CD14-positive monocyte (primary cell): ENCODE measurements around the gene ANKRD13B. TPM values are rescaled to one million over a fixed set of nuclear protein-coding genes. Genes with fewer than 3 reads are reported as not detected.
A peak's percentile ranks its signal among the peaks of the same experiment; 100 is the strongest.

Experiments
- DNase-seq, 3 donors: peaks; one replicate each; pipeline ENCODE4 v3.0.0-alpha.2; 2011 to 2022
- H2AFZ ChIP-seq: 2 replicates; pipeline ENCODE4 v1.6.0; 2012; ENCODE audit warnings: mild to moderate bottlenecking, low read depth, low read length, inconsistent platforms; ENCODE audit not compliant: insufficient read depth, poor library complexity, severe bottlenecking
- H3K27ac ChIP-seq, 2 donors: 1 replicate in 1 of 2; 2 replicates in 1 of 2; pipeline ENCODE4 v1.5.1; 2012 to 2013; ENCODE audit warnings: low read length in 2 of 2, control low read depth in 1 of 2, inconsistent platforms in 1 of 2, low read depth in 1 of 2, mild to moderate bottlenecking in 1 of 2
- H3K27me3 ChIP-seq, 2 donors: one replicate each; pipeline versions ENCODE4 v1.6.0 to v1.6.1; 2011 to 2013; ENCODE audit warnings: low read length in 2 of 2; ENCODE audit not compliant: control insufficient read depth in 2 of 2, insufficient read depth in 2 of 2
- H3K36me3 ChIP-seq, 2 donors: replicated peaks in 1 of 2; 1 replicate in 1 of 2; 2 replicates in 1 of 2; pipeline versions ENCODE4 v1.5.1 to v1.6.1; 2012 to 2013; ENCODE audit warnings: low read length in 2 of 2, control low read depth in 1 of 2, inconsistent platforms in 1 of 2, mild to moderate bottlenecking in 1 of 2; ENCODE audit not compliant: insufficient read depth in 2 of 2, control insufficient read depth in 1 of 2
- H3K4me1 ChIP-seq, 2 donors: 1 replicate in 1 of 2; 2 replicates in 1 of 2; pipeline versions ENCODE4 v1.5.1 to v1.6.1; 2012 to 2013; ENCODE audit warnings: low read length in 2 of 2, control low read depth in 1 of 2, inconsistent platforms in 1 of 2, mild to moderate bottlenecking in 1 of 2, moderate library complexity in 1 of 2; ENCODE audit not compliant: insufficient read depth in 2 of 2, control insufficient read depth in 1 of 2
- H3K4me2 ChIP-seq: replicated peaks from 2 replicates; pipeline ENCODE3; 2012; ENCODE audit warnings: low read length, moderate library complexity, mild to moderate bottlenecking; ENCODE audit not compliant: poor library complexity, severe bottlenecking; ENCODE audit errors: extremely low read depth
- H3K4me3 ChIP-seq, 3 experiments: fragments of 200-600 bp in 1 of 3; sonication (generic) in 1 of 3; replicated peaks in 1 of 3; 1 replicate in 2 of 3; 2 replicates in 1 of 3; pipeline ENCODE4 v1.5.1; 2011 to 2013; ENCODE audit warnings: low read length in 3 of 3, mild to moderate bottlenecking in 3 of 3, control low read depth in 2 of 3, low read depth in 2 of 3, inconsistent platforms in 1 of 3, moderate library complexity in 1 of 3
- H3K79me2 ChIP-seq: 2 replicates; pipeline ENCODE4 v1.6.0; 2012; ENCODE audit warnings: mild to moderate bottlenecking, control low read depth, inconsistent platforms, low read length, moderate library complexity; ENCODE audit not compliant: insufficient read depth
- H3K9ac ChIP-seq: 2 replicates; pipeline ENCODE4 v1.6.0; 2017; ENCODE audit warnings: low read length, mild to moderate bottlenecking; ENCODE audit not compliant: insufficient read depth, poor library complexity, severe bottlenecking
- H3K9me3 ChIP-seq, 2 donors: replicated peaks in 1 of 2; 1 replicate in 1 of 2; 2 replicates in 1 of 2; pipeline versions ENCODE4 v1.5.1 to v1.6.1; 2012 to 2013; ENCODE audit warnings: low read length in 2 of 2, control low read depth in 1 of 2; ENCODE audit not compliant: control insufficient read depth in 1 of 2, insufficient read depth in 1 of 2
- H4K20me1 ChIP-seq: 2 replicates; pipeline ENCODE4 v1.6.0; 2012; ENCODE audit warnings: mild to moderate bottlenecking, low read length, control low read depth, moderate library complexity; ENCODE audit not compliant: insufficient read depth
- H3K27ac Mint-ChIP-seq, 7 donors: one replicate each; pipeline ENCODE4 v1.8.0; 2020; ENCODE audit warnings: mild to moderate bottlenecking in 7 of 7, mixed read lengths in 7 of 7, moderate library complexity in 6 of 7, inconsistent platforms in 2 of 7
- H3K27me3 Mint-ChIP-seq, 3 donors: one replicate each; pipeline ENCODE4 v1.8.0; 2021 to 2022; ENCODE audit warnings: low read depth in 3 of 3, mild to moderate bottlenecking in 3 of 3, mixed read lengths in 3 of 3, moderate library complexity in 3 of 3, inconsistent platforms in 1 of 3
- H3K36me3 Mint-ChIP-seq, 2 donors: one replicate each; pipeline ENCODE4 v1.8.0; 2020; ENCODE audit warnings: mixed read lengths in 2 of 2, inconsistent platforms in 1 of 2, mild to moderate bottlenecking in 1 of 2
- H3K4me1 Mint-ChIP-seq: one replicate; pipeline ENCODE4 v1.8.0; 2020; ENCODE audit warnings: mild to moderate bottlenecking, mixed read lengths
- H3K4me3 Mint-ChIP-seq, 2 donors: one replicate each; pipeline ENCODE4 v1.8.0; 2020; ENCODE audit warnings: mild to moderate bottlenecking in 2 of 2, mixed read lengths in 2 of 2, moderate library complexity in 1 of 2
- H3K9me3 Mint-ChIP-seq, 7 donors: one replicate each; pipeline ENCODE4 v1.8.0; 2020 to 2022; ENCODE audit warnings: mixed read lengths in 7 of 7, mild to moderate bottlenecking in 6 of 7, moderate library complexity in 6 of 7, inconsistent platforms in 2 of 7
- WGBS: methylation state at CpG from one replicate; pipeline ENCODE4 v1.1.5; 2013; ENCODE audit warnings: missing lambda C conversion rate; ENCODE audit not compliant: insufficient coverage; 5-methylcytosine and 5-hydroxymethylcytosine counted together
- intact Hi-C, 2 donors: fragments of 100-400 bp; cut with micrococcal nuclease; formaldehyde crosslinking; loops; one replicate each; pipeline versions ENCODE4 v1.15.0 to v1.15.1; 2023
- polyA plus RNA-seq, 3 donors: library from polyadenylated mRNA; depleted of rRNA in 1 of 3; unstranded in 2 of 3; stranded (reverse) in 1 of 3; fragments of 300-500 nt in 2 of 3; fragments of >200 nt in 1 of 3; fragmentation: Illumina TruSeq in 2 of 3; gene quantifications; 1 replicate in 2 of 3; 2 replicates in 1 of 3; pipeline ENCODE4 v1.2.3, GENCODE V29; 2012 to 2021
- TF ChIP-seq, protein P1 (sequence below): fragments of 200-600 bp; IDR thresholded peaks from one replicate; pipeline ENCODE4 v1.8.0; 2022; ENCODE audit warnings: antibody characterized with exemption, mild to moderate bottlenecking

Gene ANKRD13B
- polyA plus RNA-seq, 3 donors, result 0.37 TPM; not detected in 2

DNA sequence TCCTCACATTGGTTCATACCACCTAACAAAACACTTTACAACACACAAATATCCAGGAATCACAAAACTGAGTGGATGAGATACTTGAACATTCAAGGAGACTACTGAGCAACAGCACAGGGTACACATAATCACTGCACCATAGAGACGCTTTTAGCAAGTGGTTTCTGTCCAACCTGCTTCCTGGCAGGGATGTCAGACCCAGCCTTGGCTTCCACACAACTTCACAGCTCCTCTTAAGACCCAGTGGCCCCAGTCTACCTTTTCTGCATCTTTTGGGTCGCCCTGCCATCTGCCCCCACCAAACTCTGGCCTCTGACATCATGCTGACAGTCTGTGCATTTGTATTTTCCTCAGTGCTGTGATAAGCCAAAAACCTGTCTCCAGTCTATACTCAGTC is 35.7 kb downstream of the ANKRD13B start:
- H3K4me1 Mint-ChIP-seq, result peaks cover 12% of the 10 kb centered on the region
- TF ChIP-seq, protein P1, sequence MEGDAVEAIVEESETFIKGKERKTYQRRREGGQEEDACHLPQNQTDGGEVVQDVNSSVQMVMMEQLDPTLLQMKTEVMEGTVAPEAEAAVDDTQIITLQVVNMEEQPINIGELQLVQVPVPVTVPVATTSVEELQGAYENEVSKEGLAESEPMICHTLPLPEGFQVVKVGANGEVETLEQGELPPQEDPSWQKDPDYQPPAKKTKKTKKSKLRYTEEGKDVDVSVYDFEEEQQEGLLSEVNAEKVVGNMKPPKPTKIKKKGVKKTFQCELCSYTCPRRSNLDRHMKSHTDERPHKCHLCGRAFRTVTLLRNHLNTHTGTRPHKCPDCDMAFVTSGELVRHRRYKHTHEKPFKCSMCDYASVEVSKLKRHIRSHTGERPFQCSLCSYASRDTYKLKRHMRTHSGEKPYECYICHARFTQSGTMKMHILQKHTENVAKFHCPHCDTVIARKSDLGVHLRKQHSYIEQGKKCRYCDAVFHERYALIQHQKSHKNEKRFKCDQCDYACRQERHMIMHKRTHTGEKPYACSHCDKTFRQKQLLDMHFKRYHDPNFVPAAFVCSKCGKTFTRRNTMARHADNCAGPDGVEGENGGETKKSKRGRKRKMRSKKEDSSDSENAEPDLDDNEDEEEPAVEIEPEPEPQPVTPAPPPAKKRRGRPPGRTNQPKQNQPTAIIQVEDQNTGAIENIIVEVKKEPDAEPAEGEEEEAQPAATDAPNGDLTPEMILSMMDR, result no peak
- peak overlapping the region in 4 of 7 donors; percentile 8 to 60 (median 34) for H3K27ac Mint-ChIP-seq
- no peak overlapping the region for H3K4me2 ChIP-seq
- H3K27me3 ChIP-seq, result no peaks in the 10 kb centered on the region
- H2AFZ ChIP-seq, result no peak overlapping the region
- peaks cover 100% of the 10 kb centered on the region for H4K20me1 ChIP-seq
- H3K4me3 Mint-ChIP-seq, result no peak overlapping the region
- H3K4me1 ChIP-seq, result no peaks in the 10 kb centered on the region
- H3K36me3 ChIP-seq, result peaks cover 60 to 77% of the 10 kb centered on the region in 2 donors
- no peaks in the 10 kb centered on the region for H3K9me3 Mint-ChIP-seq
- H3K79me2 ChIP-seq, result no peaks in the 10 kb centered on the region
- H3K27me3 Mint-ChIP-seq, result peaks cover 3 to 6% (median 3%) of the 10 kb centered on the region in 3 donors
- H3K36me3 Mint-ChIP-seq, result peaks cover 74% of the 10 kb centered on the region in 2 donors
- no peaks in the 10 kb centered on the region for H3K9me3 ChIP-seq
- no peak overlapping the region for H3K4me3 ChIP-seq
- H3K9ac ChIP-seq, result no peak overlapping the region
- WGBS, result 93% methylated on average over 2 of the region's 2 CpGs
- intact Hi-C loops, result no loop called here
- no peak for DNase-seq
- H3K27ac ChIP-seq, result peak overlapping the region in 1 of 2 donors; percentile 5

DNA sequence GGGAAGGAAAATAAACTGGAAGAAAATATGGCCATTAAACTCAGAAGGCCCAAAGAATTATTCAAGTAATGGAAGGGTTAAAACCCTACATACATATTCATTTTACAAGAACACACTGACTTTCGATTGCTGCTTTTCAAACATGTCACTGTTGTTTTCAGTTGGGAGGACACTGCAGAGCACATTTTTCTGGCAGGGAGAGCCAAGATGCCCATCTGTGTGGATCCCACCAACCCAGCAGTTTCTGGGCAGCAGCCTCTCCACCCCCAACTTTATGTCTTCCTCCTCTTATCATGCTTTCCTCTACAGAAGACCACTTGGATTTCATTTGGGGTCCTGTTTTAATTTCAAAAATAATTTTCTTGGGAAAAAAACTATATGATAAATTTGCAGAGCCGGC is 36.9 kb downstream of the ANKRD13B start:
- no peaks in the 10 kb centered on the region for H3K27me3 ChIP-seq

More for the DNA sequence above, 36.9 kb downstream of the ANKRD13B start:
- Mint-ChIP-seq H3K36me3 (peaks cover 82 to 86% of the 10 kb centered on the region in 2 donors), H3K27ac (no peak overlapping the region), H3K9me3 (no peaks in the 10 kb centered on the region), H3K27me3 (peaks cover 0 to 2% (median 2%) of the 10 kb centered on the region in 3 donors), H3K4me1 (peaks cover 12% of the 10 kb centered on the region), H3K4me3 (no peak overlapping the region)
- Histone ChIP-seq H3K36me3 (peaks cover 69 to 88% of the 10 kb centered on the region in 2 donors), H3K4me3 (no peak overlapping the region), H2AFZ (no peak overlapping the region), H3K9me3 (no peaks in the 10 kb centered on the region), H4K20me1 (peaks cover 100% of the 10 kb centered on the region), H3K4me1 (no peaks in the 10 kb centered on the region), H3K79me2 (no peaks in the 10 kb centered on the region), H3K27ac (no peak overlapping the region), H3K4me2 (no peak overlapping the region), H3K9ac (no peak overlapping the region)
- TF ChIP-seq, protein P1, result no peak
- WGBS, result 83% methylated on average over 1 of the region's 2 CpGs
- no peak for DNase-seq
- intact Hi-C loops, result no loop called here
